Stimulated activated CD4-positive, alpha-beta T cell treated with anti-CD3 and anti-CD28 coated beads, Interleukin-1b, Interleukin-23, amount 100 ng/mL, for 48 hours (primary cell): Measurements from ENCODE around the gene CDK5R2.

Source experiments
- DNase-seq: peaks from one replicate; pipeline ENCODE4 v3.0.0-alpha.2; 2020

CDK5R2 gene

DNA sequence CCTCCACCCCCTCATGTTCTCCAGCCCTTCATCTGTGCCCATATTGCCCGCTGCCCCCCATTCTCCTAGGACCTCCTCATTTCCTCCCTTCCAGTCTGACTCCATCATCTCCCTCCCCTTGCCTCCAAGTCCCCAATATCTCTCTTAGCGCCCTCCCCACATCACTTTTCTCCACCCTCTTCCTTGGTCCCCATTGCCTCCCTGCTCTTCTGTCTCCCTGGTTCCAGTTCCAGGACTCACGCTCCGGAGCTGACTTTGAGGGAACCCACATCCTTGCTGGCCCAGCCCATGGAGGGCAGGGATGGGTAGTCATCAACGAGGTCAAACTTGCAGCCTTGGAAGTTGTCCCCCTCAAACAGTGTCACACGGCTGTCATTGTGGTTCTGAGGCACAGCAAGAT lies 31.1 kb downstream of the CDK5R2 start:
- DNase-seq = no peak

GRCh38 chr2:218991674-218992168 lies 32.3 kb downstream of the CDK5R2 start:
- no peak for DNase-seq

- DNase-seq = no peak
Observed at GRCh38 chr2:218992196-218992595, 32.7 kb downstream of the CDK5R2 start.

DNA sequence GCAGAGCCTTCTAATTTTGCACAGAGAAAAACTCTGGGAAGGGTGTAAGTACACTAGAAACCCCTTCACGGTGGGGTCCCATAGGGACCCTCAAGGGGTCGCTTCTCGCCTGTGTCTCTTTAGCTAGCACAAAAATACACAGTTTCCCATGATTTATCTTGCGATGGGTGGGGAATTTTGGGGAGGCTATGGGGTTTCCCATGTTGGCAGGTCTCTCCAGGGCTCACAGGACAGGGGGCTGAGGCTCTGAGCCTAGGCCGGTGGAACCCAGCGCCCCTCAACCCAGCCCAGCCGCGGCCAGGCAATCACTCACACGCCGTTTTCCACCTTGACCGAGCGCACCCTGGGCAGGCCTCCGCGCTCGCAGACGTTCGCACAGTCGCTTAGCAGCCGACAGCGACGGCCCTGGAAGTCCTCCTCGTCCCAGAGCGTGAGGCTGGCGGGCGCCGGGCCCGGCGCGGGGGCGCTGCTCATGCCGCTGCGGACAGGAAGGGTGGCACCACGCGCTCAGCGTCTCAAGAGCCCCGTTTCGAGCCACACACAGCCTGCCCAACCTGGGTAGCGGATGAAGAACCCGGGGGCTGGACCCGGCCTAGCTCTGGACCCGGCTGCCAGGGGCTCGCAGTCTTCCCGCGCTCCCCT lies 33.4 kb downstream of the CDK5R2 start:
- no peak for DNase-seq

DNA sequence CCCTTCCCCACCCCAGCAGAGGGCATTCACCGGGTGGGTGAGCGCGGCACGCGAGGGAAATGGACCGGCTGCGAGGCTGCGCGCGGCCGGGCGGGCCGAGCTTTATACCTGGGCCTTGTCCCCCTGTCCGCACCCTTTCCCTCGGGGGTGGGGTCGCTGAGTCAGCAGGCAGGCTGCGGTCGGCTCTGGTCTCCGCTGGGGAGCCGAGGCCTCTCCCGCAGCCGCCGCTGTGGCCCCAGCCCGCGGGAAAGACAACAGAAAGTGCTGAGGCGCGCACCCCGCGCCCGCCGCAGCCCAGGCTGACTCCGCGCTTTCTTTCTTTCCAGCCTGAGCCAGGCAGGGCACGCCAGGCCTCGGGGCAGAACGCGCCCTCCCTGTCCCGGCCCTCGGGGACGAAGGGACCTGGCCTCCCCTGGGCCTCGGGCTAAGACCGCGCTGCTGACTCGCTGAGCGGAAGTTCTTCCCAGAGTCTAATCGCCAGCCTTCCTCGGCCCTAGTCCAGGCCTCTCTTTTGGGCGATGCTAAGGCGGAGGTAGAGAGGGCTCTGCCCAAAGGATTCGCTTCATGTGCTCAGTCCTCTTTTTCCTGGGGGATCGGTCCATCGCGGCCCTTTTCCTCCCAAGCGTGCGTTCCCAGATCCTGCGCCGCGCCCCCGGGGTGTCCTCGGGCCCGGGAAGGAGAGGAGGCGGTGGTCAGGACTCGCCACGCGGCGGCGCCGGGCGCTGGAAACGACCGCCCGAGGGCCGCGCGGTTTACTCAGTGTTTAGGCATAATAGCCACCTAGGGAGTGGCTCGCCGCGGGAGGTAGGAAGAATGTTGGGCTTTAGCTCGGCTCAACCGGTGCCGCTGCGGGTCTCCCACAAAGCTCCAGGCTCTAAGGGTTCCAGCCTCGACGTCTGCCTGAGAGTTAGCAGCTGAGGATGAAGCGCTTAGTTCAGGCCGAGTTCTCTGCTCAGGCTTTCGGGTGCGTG lies 34.2 kb downstream of the CDK5R2 start, which contains the start of gene CRYBA2:
TSS of gene CRYBA2 (minus strand) at position 78 of the 971 bp plus-strand sequence. CDS start 246 bp downstream, outside the sequence.
- DNase-seq = no peak

GRCh38 chr2:218995561-218995960 lies 36.1 kb downstream of the CDK5R2 start:
- no peak for DNase-seq

- DNase-seq = peak; percentile 80
Observed at GRCh38 chr2:218995972-218996711, 36.7 kb downstream of the CDK5R2 start.

GRCh38 chr2:218996937-218997336 lies 37.5 kb downstream of the CDK5R2 start:
- DNase-seq = no peak

DNA sequence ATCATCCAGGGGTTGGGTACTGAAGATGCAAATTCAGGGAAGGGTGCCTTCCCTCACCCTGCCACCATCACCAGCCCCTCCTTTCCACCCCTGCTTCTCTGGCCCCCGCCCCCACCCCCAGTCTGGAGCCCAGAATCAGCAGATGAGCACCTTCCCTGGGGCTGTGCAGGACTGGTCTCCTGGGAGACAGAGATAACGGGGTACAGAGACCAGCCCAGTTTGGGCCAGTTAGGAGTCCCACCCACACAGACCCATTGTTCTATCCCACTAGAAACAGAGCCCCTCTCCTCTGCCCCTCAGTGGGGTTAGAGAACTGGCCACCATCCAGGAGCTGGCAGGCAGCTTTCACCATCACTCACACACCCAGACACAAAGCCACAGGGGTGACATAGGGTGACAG lies 38.3 kb downstream of the CDK5R2 start:
- DNase-seq = no peak

- DNase-seq = no peak
Observed at GRCh38 chr2:218998414-218999002, 39.0 kb downstream of the CDK5R2 start.

DNA sequence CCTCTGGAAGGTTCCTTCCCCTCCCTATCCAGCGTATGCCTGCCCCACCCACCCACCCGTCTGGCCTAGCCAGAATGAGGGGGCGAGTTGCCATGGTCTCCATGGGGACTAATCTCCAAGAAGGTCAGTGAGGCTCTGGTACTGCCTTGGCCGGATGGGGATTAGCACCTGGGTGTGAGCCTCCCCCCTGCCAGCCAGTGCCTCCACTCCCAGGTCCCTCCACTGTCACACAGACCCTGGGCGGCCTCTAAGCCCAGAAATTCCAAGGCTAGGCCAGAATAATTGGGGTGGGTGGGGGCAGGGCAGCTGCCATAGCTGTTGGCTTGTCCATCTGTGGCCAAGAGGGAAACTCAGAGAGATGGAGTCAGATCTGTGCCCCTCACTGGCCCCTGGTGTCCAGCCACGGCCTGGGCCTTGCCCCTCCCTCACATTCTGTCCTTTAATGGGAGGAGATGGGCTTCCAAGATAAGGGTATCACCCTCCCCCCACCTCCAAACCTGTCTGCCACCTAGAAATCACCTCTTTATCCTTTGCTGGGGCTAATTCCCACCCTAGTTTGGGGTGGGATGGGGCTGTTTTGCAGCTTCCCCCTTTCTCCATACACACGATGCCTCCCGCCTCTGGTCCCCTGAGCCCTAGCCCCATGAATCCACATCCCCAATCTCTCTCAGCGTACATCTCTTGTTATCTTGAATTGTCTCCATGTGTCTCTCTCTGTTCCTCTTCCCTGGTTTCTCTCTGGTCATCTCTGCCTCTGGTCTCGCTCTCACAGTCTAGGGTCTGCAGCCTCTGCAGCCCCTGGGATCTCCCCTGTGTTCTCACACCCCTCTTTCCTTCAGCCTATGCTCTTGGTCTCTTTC lies 39.8 kb downstream of the CDK5R2 start:
- DNase-seq = no peak

DNA sequence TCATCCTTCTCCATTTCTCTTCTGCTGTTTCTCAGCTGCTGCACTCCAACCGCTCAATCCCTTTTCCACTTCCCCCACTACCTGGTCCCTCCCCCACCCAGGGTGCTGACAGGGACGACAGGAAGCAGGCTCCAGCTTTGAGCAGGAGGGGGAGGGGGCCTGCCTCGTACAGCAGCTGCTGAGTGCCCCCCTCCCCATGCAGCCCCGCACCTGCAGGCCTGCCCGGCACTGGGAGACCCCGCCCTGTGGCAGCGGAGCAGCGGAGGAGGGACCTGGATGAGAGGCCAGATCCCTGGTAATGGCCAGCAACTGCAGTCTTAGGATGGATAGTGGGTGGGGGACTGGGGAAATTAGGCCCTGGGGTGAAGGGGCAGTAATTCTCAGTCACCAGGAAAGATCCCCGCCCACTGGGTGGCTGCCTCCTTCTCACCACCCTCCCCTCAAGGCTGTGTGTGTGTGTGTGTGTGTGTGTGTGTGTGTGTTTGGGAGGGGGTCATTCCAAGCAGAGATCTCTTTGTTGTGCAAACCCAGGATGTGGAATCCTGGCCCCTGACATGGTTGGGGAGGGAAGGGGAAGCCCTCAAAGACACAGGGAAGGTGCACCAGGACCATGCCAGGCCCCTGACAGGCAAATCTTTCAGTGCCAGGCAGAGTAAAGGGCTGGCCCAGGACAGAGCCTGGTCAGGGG lies 40.6 kb downstream of the CDK5R2 start:
- DNase-seq = no peak

DNA sequence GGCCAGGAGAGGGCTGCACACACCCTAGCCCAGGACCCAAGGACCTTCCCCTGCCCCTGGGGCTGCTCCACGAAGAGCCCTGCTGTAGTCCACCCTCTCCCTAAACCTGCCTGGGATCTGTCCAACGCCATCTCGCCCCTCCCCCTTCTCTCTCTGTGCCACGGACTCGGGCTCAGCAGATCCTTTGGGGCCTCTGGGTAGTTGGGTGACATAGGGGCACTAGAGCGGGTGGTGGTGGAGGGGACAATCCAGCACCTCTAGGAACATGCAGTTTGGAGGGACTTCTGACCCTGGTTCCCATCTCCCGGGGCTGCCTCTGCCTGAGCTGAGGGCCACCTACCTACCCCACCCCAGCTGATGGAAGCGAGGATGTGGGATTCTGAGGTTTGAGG lies 41.1 kb downstream of the CDK5R2 start:
- DNase-seq = no peak

- DNase-seq = no peak
Observed at GRCh38 chr2:219001100-219001576, 41.7 kb downstream of the CDK5R2 start.

DNA sequence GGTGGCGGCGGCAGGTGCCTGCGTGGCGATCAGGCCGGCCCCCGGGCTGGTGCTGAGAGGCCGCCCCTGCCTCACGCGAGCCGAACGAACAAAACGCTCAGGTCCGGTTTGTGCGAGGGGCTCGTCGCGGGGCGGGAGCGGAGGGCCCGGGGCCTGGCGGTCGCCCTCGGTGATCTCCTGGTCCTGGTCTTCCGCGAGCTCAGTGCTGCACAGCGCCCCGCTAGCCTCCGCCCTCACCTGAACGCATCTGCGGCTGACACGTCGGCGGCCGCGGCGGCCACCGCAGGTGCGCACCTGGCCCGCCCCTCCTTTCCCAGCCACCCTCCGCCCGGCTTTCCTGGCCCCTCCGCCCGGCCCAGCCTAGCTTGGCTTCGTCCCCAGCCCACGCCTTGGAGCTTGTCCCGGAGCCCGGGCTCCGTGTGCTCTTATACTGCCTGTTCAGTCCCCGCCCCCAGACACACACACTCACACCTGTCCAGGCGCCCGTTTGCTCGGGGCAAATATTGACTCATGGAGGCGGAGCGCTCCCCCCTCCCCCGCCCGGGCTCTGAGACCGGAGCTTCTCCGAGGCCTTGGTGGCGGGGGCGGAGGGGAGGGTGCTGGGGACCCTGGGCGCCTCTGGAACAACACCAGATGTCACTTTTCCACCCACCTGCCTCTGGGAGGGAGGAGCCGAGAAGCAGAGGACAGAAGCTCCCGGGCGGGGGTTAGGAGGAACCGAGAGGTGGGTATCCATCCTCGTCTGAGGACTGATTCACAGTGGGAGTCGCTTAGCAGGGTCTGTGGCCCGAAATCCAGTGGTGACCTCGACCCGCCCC lies 42.3 kb downstream of the CDK5R2 start:
- DNase-seq = peak; percentile 11

GRCh38 chr2:219002395-219003266 lies 43.2 kb downstream of the CDK5R2 start:
- peak; percentile 61 for DNase-seq

DNA sequence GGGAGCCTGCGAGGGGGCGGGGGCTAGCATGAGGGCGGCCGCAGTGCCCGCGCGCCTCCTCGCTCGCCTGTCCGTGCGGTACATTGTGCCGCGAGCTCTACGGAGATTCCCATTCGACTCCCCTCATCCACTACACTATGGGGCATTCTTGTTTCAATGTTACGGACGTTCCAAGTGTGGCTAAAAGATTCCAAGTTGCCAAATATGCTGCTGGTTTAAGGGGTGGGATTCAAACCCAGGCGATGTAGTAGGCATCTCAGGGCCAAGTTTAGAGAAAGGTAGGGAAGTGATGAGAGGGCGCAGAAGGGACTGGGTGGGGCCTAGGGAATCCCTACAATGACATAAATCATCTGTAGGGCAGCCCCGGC lies 43.8 kb downstream of the CDK5R2 start:
- no peak for DNase-seq

- no peak for DNase-seq
Observed at GRCh38 chr2:219003979-219004378, 44.5 kb downstream of the CDK5R2 start.

GRCh38 chr2:219009294-219009693 lies 49.8 kb downstream of the CDK5R2 start:
- no peak for DNase-seq
